NK-92 treated with Interleukin-12 subunit alpha and Interleukin-12 subunit beta, amount 100 ng/mL, for 24 hours (cell line): ENCODE measurements around the gene DUSP22.
"Not testable (repeated sequence)": the region's sequence is repeated elsewhere in the genome, so short reads cannot be mapped to it uniquely, and the experiment has no call there.

Experiments
- DNase-seq: peaks from one replicate; lab custom pipeline; 2025; lab: John Stamatoyannopoulos, UW

Gene DUSP22

DNA sequence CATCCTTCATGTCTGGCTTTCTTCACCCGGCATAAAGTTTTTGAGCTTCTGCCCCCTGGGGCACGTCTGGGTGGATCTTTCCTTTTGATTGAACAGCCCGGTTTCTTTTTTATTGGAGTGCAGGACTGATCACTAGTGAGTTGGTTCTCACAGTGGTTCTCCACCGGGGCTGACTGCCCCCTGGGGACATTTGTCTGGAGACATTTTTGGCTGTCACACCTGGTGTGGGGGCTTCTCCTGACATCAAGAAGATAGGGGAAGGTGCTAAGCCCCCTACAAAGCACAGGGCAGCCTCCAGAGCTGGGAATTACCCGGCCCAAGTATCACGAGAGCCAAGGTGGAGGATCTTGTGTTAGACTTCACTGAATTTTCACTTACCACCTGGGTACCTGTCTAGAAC is 73.5 kb downstream of the DUSP22 start:
- no peak for DNase-seq

GRCh38 chr6:366389-367297 is 74.4 kb downstream of the DUSP22 start:
- DNase-seq, result no peak

DNA sequence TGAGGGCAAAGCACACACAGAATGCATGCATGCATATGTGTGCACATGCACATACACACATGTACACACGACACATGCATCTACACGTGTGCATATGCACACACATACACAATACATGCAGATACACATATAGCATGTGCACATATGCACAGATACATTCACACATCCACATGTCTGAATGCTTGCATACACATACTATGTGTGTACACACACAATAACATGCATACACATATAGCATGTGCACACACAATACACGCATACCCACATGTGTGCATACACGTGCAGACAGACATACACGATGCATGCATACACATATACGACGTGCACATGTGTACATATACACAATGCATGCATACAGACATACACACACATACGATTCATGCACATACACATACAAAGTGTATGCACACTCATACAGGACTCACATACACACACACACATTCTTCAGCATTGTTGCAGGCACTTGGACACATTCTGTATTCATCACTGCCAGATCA is 75.1 kb downstream of the DUSP22 start:
- no peak for DNase-seq

- DNase-seq, result no peak
Observed at GRCh38 chr6:367891-368630, 75.8 kb downstream of the DUSP22 start.

GRCh38 chr6:369559-370431 is 77.5 kb downstream of the DUSP22 start:
- DNase-seq, result no peak

DNA sequence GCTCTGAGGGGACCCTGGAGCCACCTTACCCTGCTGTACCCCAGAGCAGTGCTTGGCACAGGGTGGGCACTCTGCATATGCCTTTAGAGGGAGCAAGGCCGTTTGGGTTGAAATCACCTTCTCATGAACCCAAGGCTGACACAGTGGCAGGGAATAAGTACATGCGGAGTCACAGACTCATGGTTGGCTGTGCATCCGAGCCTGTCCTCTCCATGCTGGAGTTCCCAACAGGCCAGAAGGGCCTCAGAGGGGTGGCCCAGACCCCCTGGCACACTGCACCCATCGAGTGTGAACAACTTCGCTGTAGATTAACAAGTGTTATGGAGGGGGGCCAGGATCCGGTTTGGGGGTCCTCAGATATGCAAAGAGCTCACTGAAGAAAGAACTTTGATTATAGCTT is 78.3 kb downstream of the DUSP22 start:
- DNase-seq, result no peak

DNA sequence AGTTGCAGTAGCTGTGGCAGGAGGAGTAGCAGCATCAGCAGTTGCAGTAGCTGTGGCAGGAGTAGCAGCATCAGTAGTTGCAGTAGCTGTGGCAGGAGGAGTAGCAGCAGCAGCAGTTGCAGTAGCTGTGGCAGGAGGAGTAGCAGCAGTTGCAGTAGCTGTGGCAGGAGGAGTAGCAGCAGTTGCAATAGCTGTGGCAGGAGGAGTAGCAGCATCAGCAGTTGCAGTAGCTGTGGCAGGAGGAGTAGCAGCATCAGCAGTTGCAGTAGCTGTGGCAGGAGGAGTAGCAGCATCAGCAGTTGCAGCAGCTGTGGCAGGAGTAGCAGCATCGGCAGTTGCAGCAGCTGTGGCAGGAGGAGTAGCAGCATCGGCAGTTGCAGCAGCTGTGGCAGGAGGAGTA is 79.6 kb downstream of the DUSP22 start:
- DNase-seq, result not testable (repeated sequence)

- no peak for DNase-seq
Observed at GRCh38 chr6:372336-372911, 80.1 kb downstream of the DUSP22 start.

- DNase-seq, result no peak
Observed at GRCh38 chr6:373031-373430, 80.7 kb downstream of the DUSP22 start.

DNA sequence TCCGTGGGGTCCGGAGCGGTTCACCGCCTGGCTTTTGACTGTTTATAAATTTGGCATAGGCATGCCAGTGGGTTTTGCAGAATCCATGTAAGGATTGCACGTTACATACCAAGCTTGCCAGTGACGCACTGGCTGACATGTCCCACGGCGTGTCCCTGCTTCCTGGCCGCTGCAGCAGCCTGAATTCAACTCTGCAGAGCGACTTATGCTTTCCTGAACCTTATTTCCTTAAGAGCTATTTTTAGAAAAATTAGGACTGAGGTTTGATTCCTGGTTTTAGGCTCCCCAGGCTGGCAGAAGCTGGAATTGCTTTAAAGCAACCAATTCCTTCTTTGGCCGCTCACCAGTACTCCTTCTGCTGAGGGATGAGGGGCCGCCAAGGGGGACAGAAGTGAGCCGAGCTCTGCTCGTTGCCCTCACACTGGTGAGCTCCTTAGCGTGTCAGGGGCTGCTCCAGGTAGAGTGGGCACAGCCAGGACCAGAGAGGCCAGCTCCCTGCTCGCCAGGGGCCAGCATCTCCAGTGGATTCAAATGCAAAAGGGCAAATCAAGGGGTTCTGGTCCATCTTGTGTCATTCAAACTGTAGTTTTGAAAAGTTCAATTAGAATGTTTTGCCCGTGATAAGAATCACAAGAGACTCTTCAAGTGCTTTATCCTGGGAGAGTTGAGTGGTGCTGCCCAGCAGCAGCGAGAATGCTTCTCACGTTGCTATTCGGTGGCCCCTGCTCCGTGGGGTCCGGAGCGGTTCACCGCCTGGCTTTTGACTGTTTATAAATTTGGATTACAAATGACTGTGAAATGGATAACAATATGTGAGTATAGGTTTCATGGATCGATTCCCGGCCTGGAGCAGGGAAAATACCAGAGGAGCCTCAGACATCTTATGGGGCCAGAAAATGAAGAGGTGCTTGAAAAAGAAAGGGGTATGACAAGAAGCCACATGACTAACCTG is 81.8 kb downstream of the DUSP22 start:
- no peak for DNase-seq

DNA sequence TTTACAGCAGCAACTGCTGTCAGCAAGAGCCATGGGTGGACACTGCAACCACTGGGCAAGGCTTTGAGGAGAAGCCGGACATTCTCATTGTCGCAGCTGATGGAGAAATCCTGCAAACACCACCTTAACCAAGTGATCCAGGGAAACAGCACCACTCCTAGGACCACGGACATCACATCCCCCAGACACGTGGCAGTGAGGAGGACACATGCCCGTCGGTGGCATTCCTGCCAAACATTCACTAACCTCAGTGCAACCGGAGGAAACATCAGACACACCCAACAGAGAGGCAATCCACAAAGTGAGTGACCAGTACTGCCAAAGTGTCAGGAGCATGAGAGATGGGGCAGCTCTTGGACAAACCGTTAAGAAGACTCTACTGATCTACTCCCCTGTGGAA is 82.7 kb downstream of the DUSP22 start:
- DNase-seq, result no peak

DNA sequence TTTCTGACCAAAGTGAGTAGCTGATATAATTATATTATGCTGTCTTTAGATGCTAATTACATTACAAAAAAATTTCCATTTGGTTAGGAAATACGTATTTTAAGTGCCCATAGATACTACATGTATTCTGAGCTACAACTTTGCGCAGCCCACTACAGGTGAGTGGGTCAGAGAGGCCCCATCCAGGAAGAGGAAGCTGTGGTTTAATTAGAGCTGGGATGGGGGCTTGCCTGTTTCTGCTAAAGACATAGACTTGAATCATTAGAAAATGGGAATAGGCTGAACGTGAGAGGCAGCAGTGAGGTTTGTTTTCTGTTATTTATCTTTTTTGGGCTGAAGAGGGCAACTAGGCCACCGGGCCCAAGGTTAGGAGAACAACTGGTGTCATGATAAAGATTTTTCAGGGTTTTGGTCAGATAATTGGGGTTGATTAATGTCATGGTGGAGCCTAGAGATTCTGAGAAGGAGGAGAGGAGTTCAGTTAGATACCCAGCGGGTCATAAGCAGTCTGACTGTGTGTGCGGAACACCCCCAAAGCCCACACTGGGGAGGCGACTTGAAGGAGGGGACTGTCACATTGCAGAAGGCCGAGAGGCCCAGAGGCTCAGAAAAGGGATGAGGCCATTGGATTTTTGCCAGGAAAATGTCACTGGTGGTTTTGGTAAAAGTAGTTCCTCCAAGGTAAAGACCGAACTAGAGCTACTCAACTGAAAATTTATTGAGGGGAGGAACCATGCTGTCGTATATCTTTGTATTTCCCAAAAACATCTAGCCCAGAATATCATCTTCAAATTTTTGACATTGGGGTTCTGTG is 84.7 kb downstream of the DUSP22 start:
- no peak for DNase-seq

GRCh38 chr6:377641-378020 is 85.3 kb downstream of the DUSP22 start:
- DNase-seq, result not testable (repeated sequence)

DNA sequence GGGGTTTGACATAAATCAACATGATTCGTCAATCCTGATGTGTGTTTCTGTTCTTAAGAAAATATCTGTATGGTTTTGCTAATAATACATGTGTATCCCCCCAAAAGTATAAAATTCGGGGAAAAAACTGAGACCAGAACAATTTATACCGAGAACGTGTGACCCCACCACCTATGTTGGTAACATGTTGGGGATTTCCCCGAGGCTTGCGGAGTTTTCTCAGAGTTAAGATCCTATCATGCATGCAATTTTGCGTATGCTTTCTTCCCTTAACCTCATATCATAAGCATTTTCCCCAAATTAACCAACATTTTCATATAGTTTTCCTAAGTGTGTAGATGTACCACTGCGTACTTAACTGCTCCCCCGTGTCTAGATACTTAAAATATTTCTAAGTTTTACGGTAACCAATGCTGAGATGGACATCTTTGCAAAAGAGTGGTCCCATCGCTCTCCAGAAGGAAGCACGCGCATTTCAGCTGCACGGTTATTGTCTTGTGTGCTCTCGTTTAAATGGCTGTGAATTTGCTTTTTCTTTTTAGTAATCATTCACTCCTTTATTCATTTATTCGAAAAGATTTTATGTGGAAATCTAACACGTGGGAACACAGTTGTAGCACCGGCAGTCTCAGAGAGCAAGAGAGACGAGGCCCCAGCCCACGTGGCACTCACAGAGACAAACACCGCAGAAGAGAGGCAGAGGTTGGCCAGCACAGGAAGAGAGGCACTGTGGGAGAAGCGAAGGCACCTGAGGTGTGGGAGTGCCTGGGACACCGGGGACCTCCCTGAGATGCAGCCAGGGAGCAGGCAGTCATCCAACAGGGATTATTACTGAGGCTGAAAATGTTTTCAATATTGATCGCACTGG is 86.0 kb downstream of the DUSP22 start:
- DNase-seq, result no peak

- DNase-seq, result no peak
Observed at GRCh38 chr6:378958-379409, 86.7 kb downstream of the DUSP22 start.

DNA sequence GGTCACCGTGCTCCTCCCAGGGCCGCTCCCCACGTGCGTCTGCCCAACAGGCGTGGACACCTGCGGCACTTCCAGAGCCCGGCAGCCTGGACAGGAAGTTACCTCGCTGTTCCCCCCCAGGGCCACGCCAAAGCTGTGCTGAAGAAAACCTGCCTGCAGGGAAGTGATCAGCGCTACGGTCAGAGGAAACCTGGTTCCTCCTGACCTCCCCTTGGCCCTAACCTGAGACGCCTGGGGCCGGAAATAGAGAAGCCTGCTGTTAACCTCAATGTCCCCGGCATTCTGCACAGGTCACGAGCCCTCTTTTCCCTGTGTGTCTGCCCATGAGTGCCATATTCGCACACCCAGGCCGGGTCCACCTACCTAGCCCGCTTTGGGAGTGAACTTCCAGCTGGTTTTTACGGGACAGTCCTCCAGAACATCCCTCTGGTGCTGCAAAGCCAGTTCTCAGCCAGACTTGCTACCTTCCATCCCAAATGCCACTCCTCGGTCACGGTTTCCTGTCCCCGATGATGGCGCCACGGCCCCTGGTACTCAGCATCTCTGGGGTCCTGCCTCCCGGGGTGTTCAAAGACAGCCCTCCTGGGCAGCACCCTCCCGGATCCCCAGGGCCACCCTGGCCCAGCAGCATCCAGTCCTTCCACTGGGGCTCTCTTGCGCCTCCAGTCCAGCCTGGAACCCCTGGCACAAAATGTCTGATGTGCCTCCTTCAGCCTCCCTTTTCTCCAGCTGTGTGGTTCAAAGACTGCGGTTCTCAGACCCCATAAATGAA is 87.3 kb downstream of the DUSP22 start:
- no peak for DNase-seq

GRCh38 chr6:380234-381218 is 88.2 kb downstream of the DUSP22 start:
- no peak for DNase-seq
